HAP-1 (cell line): ENCODE results near the gene BCDIN3D.
"Not testable (repeated sequence)": the region's sequence is repeated elsewhere in the genome, so short reads cannot be mapped to it uniquely, and the experiment has no call there.

Source experiments
- DNase-seq, 2 experiments: peaks; one replicate each; pipeline ENCODE4 v3.0.0-alpha.2; 2016 to 2020; ENCODE audit warnings: low spot score in 2 of 2
- H3K27me3 ChIP-seq: fragments of 250-450 bp; sonication (Bioruptor Pico); 2 replicates; pipeline ENCODE4 v1.5.1; 2020; ENCODE audit warnings: low read depth, mild to moderate bottlenecking, moderate library complexity
- H3K36me3 ChIP-seq: fragments of 250-450 bp; sonication (Bioruptor Pico); replicated peaks from 2 replicates; pipeline ENCODE4 v1.5.1; 2020; ENCODE audit warnings: mild to moderate bottlenecking
- H3K4me1 ChIP-seq: fragments of 250-450 bp; sonication (Bioruptor Pico); 2 replicates; pipeline ENCODE4 v1.5.1; 2020; ENCODE audit warnings: mild to moderate bottlenecking
- H3K4me3 ChIP-seq: fragments of 250-450 bp; sonication (Bioruptor Pico); 2 replicates; pipeline ENCODE4 v1.5.1; 2020; ENCODE audit warnings: mild to moderate bottlenecking, moderate library complexity
- H3K9me3 ChIP-seq: fragments of 250-450 bp; sonication (Bioruptor Pico); 2 replicates; pipeline ENCODE4 v1.5.1; 2020; ENCODE audit warnings: mild to moderate bottlenecking, moderate library complexity
- in situ Hi-C: fragments of 300-500 bp; cut with MboI; formaldehyde crosslinking; loops from 3 replicates; pipeline ENCODE4 v1.14.3; 2020; ENCODE audit warnings: low sequenced_read_pairs, inconsistent platforms, mixed read lengths

BCDIN3D gene

GRCh38 chr12:49882851-49883464 lies 40.1 kb upstream of the BCDIN3D start:
- no peak for DNase-seq
- Histone ChIP-seq H3K36me3 (no peaks in the 10 kb centered on the region), H3K4me1 (no peaks in the 10 kb centered on the region; the same call in 1 of the 2 replicates), H3K9me3 (no peaks in the 10 kb centered on the region), H3K27me3 (peaks cover 5% of the 10 kb centered on the region; the same call in 1 of the 2 replicates), H3K4me3 (no peak overlapping the region)
- in situ Hi-C loops, result no loop called here

GRCh38 chr12:49882248-49882850 lies 39.4 kb upstream of the BCDIN3D start:
- peak in 1 of 2 experiments; percentile 35 for DNase-seq
- peaks cover 5% of the 10 kb centered on the region; the same call in 1 of the 2 replicates for H3K27me3 ChIP-seq
- in situ Hi-C loops, result no loop called here
- H3K4me1 ChIP-seq, result no peaks in the 10 kb centered on the region; the same call in 1 of the 2 replicates
- no peak overlapping the region for H3K4me3 ChIP-seq
- no peaks in the 10 kb centered on the region for H3K36me3 ChIP-seq
- H3K9me3 ChIP-seq, result no peaks in the 10 kb centered on the region

GRCh38 chr12:49881415-49882247 lies 38.7 kb upstream of the BCDIN3D start:
- in situ Hi-C loops, result no loop called here
- DNase-seq, result no peak
- Histone ChIP-seq H3K4me1 (no peaks in the 10 kb centered on the region; the same call in 1 of the 2 replicates), H3K4me3 (no peak overlapping the region), H3K9me3 (no peaks in the 10 kb centered on the region), H3K36me3 (no peaks in the 10 kb centered on the region), H3K27me3 (peaks cover 5% of the 10 kb centered on the region; the same call in 1 of the 2 replicates)

GRCh38 chr12:49880756-49881414 lies 38.0 kb upstream of the BCDIN3D start:
- no peaks in the 10 kb centered on the region for H3K36me3 ChIP-seq
- H3K4me1 ChIP-seq, result no peaks in the 10 kb centered on the region; the same call in 1 of the 2 replicates
- H3K9me3 ChIP-seq, result no peaks in the 10 kb centered on the region
- H3K4me3 ChIP-seq, result no peak overlapping the region
- H3K27me3 ChIP-seq, result peaks cover 5% of the 10 kb centered on the region; the same call in 1 of the 2 replicates
- DNase-seq, result no peak
- in situ Hi-C loops, result no loop called here

GRCh38 chr12:49879065-49879464 lies 36.2 kb upstream of the BCDIN3D start:
- H3K27me3 ChIP-seq, in situ Hi-C loops, DNase-seq: not testable (repeated sequence)

GRCh38 chr12:49878021-49878420 lies 35.1 kb upstream of the BCDIN3D start:
- Histone ChIP-seq H3K4me1 (no peaks in the 10 kb centered on the region; the same call in 1 of the 2 replicates), H3K36me3 (no peaks in the 10 kb centered on the region), H3K4me3 (no peak overlapping the region), H3K9me3 (no peaks in the 10 kb centered on the region), H3K27me3 (no peaks in the 10 kb centered on the region; the same call in 1 of the 2 replicates)
- in situ Hi-C loops, result no loop called here
- no peak for DNase-seq

More at GRCh38 chr12:49879065-49879464, 36.2 kb upstream of the BCDIN3D start:
- H3K4me3 ChIP-seq, H3K36me3 ChIP-seq, H3K9me3 ChIP-seq, H3K4me1 ChIP-seq: not testable (repeated sequence)

GRCh38 chr12:49877066-49877465 lies 34.2 kb upstream of the BCDIN3D start:
- no peaks in the 10 kb centered on the region for H3K36me3 ChIP-seq
- no peaks in the 10 kb centered on the region for H3K4me1 ChIP-seq
- no peaks in the 10 kb centered on the region; the same call in 1 of the 2 replicates for H3K27me3 ChIP-seq
- no peak overlapping the region for H3K4me3 ChIP-seq
- H3K9me3 ChIP-seq, result no peaks in the 10 kb centered on the region
- in situ Hi-C loops, result no loop called here
- DNase-seq, result no peak

- H3K4me1 ChIP-seq, result no peaks in the 10 kb centered on the region
- no peaks in the 10 kb centered on the region for H3K36me3 ChIP-seq
- in situ Hi-C loops, result no loop called here
- no peak overlapping the region for H3K4me3 ChIP-seq
- no peaks in the 10 kb centered on the region; the same call in 1 of the 2 replicates for H3K27me3 ChIP-seq
- DNase-seq, result no peak
- no peaks in the 10 kb centered on the region for H3K9me3 ChIP-seq
Observed at GRCh38 chr12:49876070-49876469, 33.2 kb upstream of the BCDIN3D start.

GRCh38 chr12:49875115-49875720 lies 32.3 kb upstream of the BCDIN3D start:
- H3K4me1 ChIP-seq, result no peaks in the 10 kb centered on the region
- H3K9me3 ChIP-seq, result no peaks in the 10 kb centered on the region
- no peak for DNase-seq
- H3K36me3 ChIP-seq, result no peaks in the 10 kb centered on the region
- no peak overlapping the region for H3K4me3 ChIP-seq
- in situ Hi-C loops, result no loop called here
- no peaks in the 10 kb centered on the region; the same call in 1 of the 2 replicates for H3K27me3 ChIP-seq

GRCh38 chr12:49874142-49874897 lies 31.4 kb upstream of the BCDIN3D start:
- Histone ChIP-seq H3K4me3 (no peak overlapping the region), H3K9me3 (no peaks in the 10 kb centered on the region), H3K27me3 (no peaks in the 10 kb centered on the region; the same call in 1 of the 2 replicates), H3K36me3 (no peaks in the 10 kb centered on the region), H3K4me1 (no peaks in the 10 kb centered on the region)
- DNase-seq, result no peak
- in situ Hi-C loops, result no loop called here

- H3K9me3 ChIP-seq, result no peaks in the 10 kb centered on the region
- no peaks in the 10 kb centered on the region for H3K36me3 ChIP-seq
- DNase-seq, result no peak
- no peak overlapping the region for H3K4me3 ChIP-seq
- in situ Hi-C loops, result no loop called here
- no peaks in the 10 kb centered on the region; the same call in 1 of the 2 replicates for H3K27me3 ChIP-seq
- no peaks in the 10 kb centered on the region for H3K4me1 ChIP-seq
Observed at GRCh38 chr12:49873361-49873934, 30.5 kb upstream of the BCDIN3D start.

- in situ Hi-C loops, result no loop called here
- H3K4me1 ChIP-seq, result no peaks in the 10 kb centered on the region
- no peak for DNase-seq
- H3K4me3 ChIP-seq, result no peak overlapping the region
- no peaks in the 10 kb centered on the region for H3K9me3 ChIP-seq
- H3K27me3 ChIP-seq, result no peaks in the 10 kb centered on the region; the same call in 1 of the 2 replicates
- H3K36me3 ChIP-seq, result no peaks in the 10 kb centered on the region
Observed at GRCh38 chr12:49872781-49873181, 29.9 kb upstream of the BCDIN3D start.
